CD14-positive monocyte (primary cell): ENCODE data around the gene CDH4. TPM values are rescaled to one million over a fixed set of nuclear protein-coding genes. Genes with fewer than 3 reads are reported as not detected.

Experiments used
- DNase-seq, 3 donors: peaks; one replicate each; pipeline ENCODE4 v3.0.0-alpha.2; 2011 to 2022
- H2AFZ ChIP-seq: 2 replicates; pipeline ENCODE4 v1.6.0; 2012; ENCODE audit warnings: mild to moderate bottlenecking, low read depth, low read length, inconsistent platforms; ENCODE audit not compliant: insufficient read depth, poor library complexity, severe bottlenecking
- H3K27ac ChIP-seq, 2 donors: 1 replicate in 1 of 2; 2 replicates in 1 of 2; pipeline ENCODE4 v1.5.1; 2012 to 2013; ENCODE audit warnings: low read length in 2 of 2, control low read depth in 1 of 2, inconsistent platforms in 1 of 2, low read depth in 1 of 2, mild to moderate bottlenecking in 1 of 2
- H3K27me3 ChIP-seq, 2 donors: one replicate each; pipeline versions ENCODE4 v1.6.0 to v1.6.1; 2011 to 2013; ENCODE audit warnings: low read length in 2 of 2; ENCODE audit not compliant: control insufficient read depth in 2 of 2, insufficient read depth in 2 of 2
- H3K36me3 ChIP-seq, 2 donors: replicated peaks in 1 of 2; 1 replicate in 1 of 2; 2 replicates in 1 of 2; pipeline versions ENCODE4 v1.5.1 to v1.6.1; 2012 to 2013; ENCODE audit warnings: low read length in 2 of 2, control low read depth in 1 of 2, inconsistent platforms in 1 of 2, mild to moderate bottlenecking in 1 of 2; ENCODE audit not compliant: insufficient read depth in 2 of 2, control insufficient read depth in 1 of 2
- H3K4me1 ChIP-seq, 2 donors: 1 replicate in 1 of 2; 2 replicates in 1 of 2; pipeline versions ENCODE4 v1.5.1 to v1.6.1; 2012 to 2013; ENCODE audit warnings: low read length in 2 of 2, control low read depth in 1 of 2, inconsistent platforms in 1 of 2, mild to moderate bottlenecking in 1 of 2, moderate library complexity in 1 of 2; ENCODE audit not compliant: insufficient read depth in 2 of 2, control insufficient read depth in 1 of 2
- H3K4me2 ChIP-seq: replicated peaks from 2 replicates; pipeline ENCODE3; 2012; ENCODE audit warnings: low read length, moderate library complexity, mild to moderate bottlenecking; ENCODE audit not compliant: poor library complexity, severe bottlenecking; ENCODE audit errors: extremely low read depth
- H3K4me3 ChIP-seq, 3 experiments: fragments of 200-600 bp in 1 of 3; sonication (generic) in 1 of 3; replicated peaks in 1 of 3; 1 replicate in 2 of 3; 2 replicates in 1 of 3; pipeline ENCODE4 v1.5.1; 2011 to 2013; ENCODE audit warnings: low read length in 3 of 3, mild to moderate bottlenecking in 3 of 3, control low read depth in 2 of 3, low read depth in 2 of 3, inconsistent platforms in 1 of 3, moderate library complexity in 1 of 3
- H3K79me2 ChIP-seq: 2 replicates; pipeline ENCODE4 v1.6.0; 2012; ENCODE audit warnings: mild to moderate bottlenecking, control low read depth, inconsistent platforms, low read length, moderate library complexity; ENCODE audit not compliant: insufficient read depth
- H3K9ac ChIP-seq: 2 replicates; pipeline ENCODE4 v1.6.0; 2017; ENCODE audit warnings: low read length, mild to moderate bottlenecking; ENCODE audit not compliant: insufficient read depth, poor library complexity, severe bottlenecking
- H3K9me3 ChIP-seq, 2 donors: replicated peaks in 1 of 2; 1 replicate in 1 of 2; 2 replicates in 1 of 2; pipeline versions ENCODE4 v1.5.1 to v1.6.1; 2012 to 2013; ENCODE audit warnings: low read length in 2 of 2, control low read depth in 1 of 2; ENCODE audit not compliant: control insufficient read depth in 1 of 2, insufficient read depth in 1 of 2
- H4K20me1 ChIP-seq: 2 replicates; pipeline ENCODE4 v1.6.0; 2012; ENCODE audit warnings: mild to moderate bottlenecking, low read length, control low read depth, moderate library complexity; ENCODE audit not compliant: insufficient read depth
- H3K27ac Mint-ChIP-seq, 7 donors: one replicate each; pipeline ENCODE4 v1.8.0; 2020; ENCODE audit warnings: mild to moderate bottlenecking in 7 of 7, mixed read lengths in 7 of 7, moderate library complexity in 6 of 7, inconsistent platforms in 2 of 7
- H3K27me3 Mint-ChIP-seq, 3 donors: one replicate each; pipeline ENCODE4 v1.8.0; 2021 to 2022; ENCODE audit warnings: low read depth in 3 of 3, mild to moderate bottlenecking in 3 of 3, mixed read lengths in 3 of 3, moderate library complexity in 3 of 3, inconsistent platforms in 1 of 3
- H3K36me3 Mint-ChIP-seq, 2 donors: one replicate each; pipeline ENCODE4 v1.8.0; 2020; ENCODE audit warnings: mixed read lengths in 2 of 2, inconsistent platforms in 1 of 2, mild to moderate bottlenecking in 1 of 2
- H3K4me1 Mint-ChIP-seq: one replicate; pipeline ENCODE4 v1.8.0; 2020; ENCODE audit warnings: mild to moderate bottlenecking, mixed read lengths
- H3K4me3 Mint-ChIP-seq, 2 donors: one replicate each; pipeline ENCODE4 v1.8.0; 2020; ENCODE audit warnings: mild to moderate bottlenecking in 2 of 2, mixed read lengths in 2 of 2, moderate library complexity in 1 of 2
- H3K9me3 Mint-ChIP-seq, 7 donors: one replicate each; pipeline ENCODE4 v1.8.0; 2020 to 2022; ENCODE audit warnings: mixed read lengths in 7 of 7, mild to moderate bottlenecking in 6 of 7, moderate library complexity in 6 of 7, inconsistent platforms in 2 of 7
- CTCF ChIP-seq: fragments of 200-600 bp; IDR thresholded peaks from one replicate; pipeline ENCODE4 v1.8.0; 2022; ENCODE audit warnings: antibody characterized with exemption, mild to moderate bottlenecking
- WGBS: methylation state at CpG from one replicate; pipeline ENCODE4 v1.1.5; 2013; ENCODE audit warnings: missing lambda C conversion rate; ENCODE audit not compliant: insufficient coverage; 5-methylcytosine and 5-hydroxymethylcytosine counted together
- intact Hi-C, 2 donors: fragments of 100-400 bp; cut with micrococcal nuclease; formaldehyde crosslinking; loops; one replicate each; pipeline versions ENCODE4 v1.15.0 to v1.15.1; 2023
- polyA plus RNA-seq, 3 donors: library from polyadenylated mRNA; depleted of rRNA in 1 of 3; unstranded in 2 of 3; stranded (reverse) in 1 of 3; fragments of 300-500 nt in 2 of 3; fragments of >200 nt in 1 of 3; fragmentation: Illumina TruSeq in 2 of 3; gene quantifications; 1 replicate in 2 of 3; 2 replicates in 1 of 3; pipeline ENCODE4 v1.2.3, GENCODE V29; 2012 to 2021

Gene CDH4
- polyA plus RNA-seq, 3 donors = not detected

- no peak overlapping the region for H3K27ac Mint-ChIP-seq
- WGBS = 100% methylated on average over 1 of the region's 3 CpGs
- H3K4me2 ChIP-seq = no peak overlapping the region
- no peak overlapping the region for H2AFZ ChIP-seq
- no peak overlapping the region for H3K9ac ChIP-seq
- peaks cover 33 to 77% of the 10 kb centered on the region in 2 donors for H3K9me3 ChIP-seq
- H3K36me3 Mint-ChIP-seq = no peaks in the 10 kb centered on the region
- no peak overlapping the region for H3K4me3 ChIP-seq
- intact Hi-C loops = no loop called here
- peaks cover 4 to 53% (median 32%) of the 10 kb centered on the region in 7 donors for H3K9me3 Mint-ChIP-seq
- no peaks in the 10 kb centered on the region for H3K27me3 Mint-ChIP-seq
- no peaks in the 10 kb centered on the region for H3K27me3 ChIP-seq
- TF ChIP-seq CTCF = no peak
- no peaks in the 10 kb centered on the region for H3K36me3 ChIP-seq
- no peaks in the 10 kb centered on the region for H3K4me1 ChIP-seq
- H3K4me1 Mint-ChIP-seq = no peaks in the 10 kb centered on the region
- H3K27ac ChIP-seq = no peak overlapping the region
- no peak for DNase-seq
- H3K79me2 ChIP-seq = no peaks in the 10 kb centered on the region
- H3K4me3 Mint-ChIP-seq = no peak overlapping the region
- no peaks in the 10 kb centered on the region for H4K20me1 ChIP-seq
Observed at GRCh38 chr20:61482901-61483300, 230.8 kb downstream of the CDH4 start.

- Mint-ChIP-seq H3K9me3 (peaks cover 4 to 53% (median 32%) of the 10 kb centered on the region in 7 donors), H3K27ac (no peak overlapping the region), H3K4me3 (no peak overlapping the region), H3K36me3 (no peaks in the 10 kb centered on the region), H3K27me3 (no peaks in the 10 kb centered on the region), H3K4me1 (no peaks in the 10 kb centered on the region)
- Histone ChIP-seq H3K79me2 (no peaks in the 10 kb centered on the region), H3K9ac (no peak overlapping the region), H4K20me1 (no peaks in the 10 kb centered on the region), H3K36me3 (no peaks in the 10 kb centered on the region), H3K4me1 (no peaks in the 10 kb centered on the region), H3K4me2 (no peak overlapping the region), H3K27ac (no peak overlapping the region), H3K9me3 (peaks cover 27 to 71% of the 10 kb centered on the region in 2 donors), H2AFZ (no peak overlapping the region), H3K4me3 (no peak overlapping the region), H3K27me3 (no peaks in the 10 kb centered on the region)
- intact Hi-C loops = no loop called here
- no peak for DNase-seq
- no peak for TF ChIP-seq CTCF
- WGBS = 89% methylated on average over 6 of the region's 16 CpGs
Observed at GRCh38 chr20:61483336-61484067, 231.4 kb downstream of the CDH4 start.
